HG03342 (cell line): ENCODE results near the gene CENPV.
"Not testable (repeated sequence)": the region's sequence is repeated elsewhere in the genome, so short reads cannot be mapped to it uniquely, and the experiment has no call there.

Source experiments
- ATAC-seq: cut with Tn5 transposase; IDR thresholded peaks from one replicate; pipeline ENCODE4 v1.9.1; 2021; ENCODE audit warnings: mild to moderate bottlenecking, moderate library complexity; ENCODE audit not compliant: unreplicated experiment

Gene CENPV

DNA sequence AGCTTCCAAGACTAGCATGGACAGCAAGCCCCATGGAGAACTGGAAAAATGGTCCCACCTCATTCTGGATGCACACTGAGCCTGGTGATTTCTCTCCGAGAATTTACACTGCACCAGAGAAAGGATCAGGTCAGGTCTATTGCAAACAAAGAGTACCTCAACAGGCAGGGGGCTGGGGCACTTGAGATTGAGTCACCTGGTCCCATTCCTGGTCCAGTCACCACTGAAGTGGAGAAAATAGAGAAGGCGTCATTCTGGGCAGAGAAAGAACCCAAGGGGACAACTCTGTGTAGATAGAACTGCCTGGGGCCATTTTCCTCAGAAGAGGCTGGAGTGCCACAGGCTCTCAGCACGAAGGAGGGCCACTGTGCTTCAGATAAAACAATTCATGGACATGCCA, 38.4 kb downstream of the CENPV start:
- no peak for ATAC-seq

DNA sequence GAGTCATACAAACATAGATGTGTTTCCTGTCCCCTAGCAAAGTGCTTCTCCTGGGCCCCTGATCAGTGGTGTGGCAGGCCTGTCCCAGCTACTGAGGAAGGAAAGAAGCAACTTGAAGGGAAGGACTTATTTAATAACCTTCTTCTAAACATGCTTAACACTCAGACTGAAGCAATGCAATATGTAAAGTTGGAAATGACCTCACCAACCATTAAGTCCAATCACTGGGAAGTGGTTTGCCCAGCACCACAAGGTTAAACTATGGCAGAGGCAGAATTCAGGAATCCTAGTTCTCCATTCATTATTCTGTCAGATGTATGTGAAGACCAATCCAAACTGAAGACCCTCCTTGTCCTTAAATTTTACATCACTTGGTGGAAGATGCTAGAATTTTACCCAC, 39.1 kb downstream of the CENPV start:
- ATAC-seq, result no peak

DNA sequence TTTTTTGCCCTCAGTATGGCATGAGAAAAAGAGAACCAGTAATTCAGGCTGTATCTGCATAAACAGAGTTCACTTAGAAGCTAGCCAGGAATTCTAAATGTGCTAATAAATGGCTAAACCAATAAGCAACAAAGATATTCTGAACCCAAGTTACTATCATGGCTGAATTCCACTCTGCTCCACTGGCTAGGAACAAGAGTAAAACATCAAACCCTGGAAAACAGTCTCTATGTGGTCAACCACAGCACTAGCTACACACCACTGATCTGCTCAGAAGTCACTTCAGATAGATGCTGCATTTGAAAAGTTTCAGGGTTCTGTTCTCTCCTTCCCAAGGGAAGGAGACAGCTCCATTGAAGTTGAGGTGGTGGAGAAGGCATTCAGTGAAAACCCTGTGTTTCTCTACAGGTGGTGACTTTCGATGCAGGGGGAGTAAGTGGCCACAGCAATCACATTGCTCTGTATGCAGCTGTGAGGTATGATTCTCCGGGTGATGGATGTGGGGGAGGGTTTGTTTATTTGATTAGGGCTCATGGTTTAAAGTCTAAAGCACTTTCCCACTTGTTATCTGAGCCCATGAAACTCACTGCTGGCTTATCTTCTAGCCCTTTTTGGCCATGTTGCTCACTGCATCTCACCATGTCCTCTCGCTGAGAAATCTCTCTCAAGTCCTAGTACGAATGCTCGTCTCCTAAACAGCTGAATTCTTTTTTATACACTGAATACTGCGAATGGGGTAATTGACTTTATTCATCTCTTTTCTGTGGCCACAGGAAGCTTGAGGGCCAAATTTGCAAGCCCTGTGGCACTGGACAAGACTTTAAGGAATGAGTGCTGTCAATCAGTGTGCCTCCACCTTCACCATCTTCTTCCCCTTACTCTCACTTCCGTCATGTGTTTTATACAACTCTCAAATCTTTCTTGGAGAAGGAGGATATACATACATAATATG, 39.9 kb downstream of the CENPV start:
- ATAC-seq, result no peak

DNA sequence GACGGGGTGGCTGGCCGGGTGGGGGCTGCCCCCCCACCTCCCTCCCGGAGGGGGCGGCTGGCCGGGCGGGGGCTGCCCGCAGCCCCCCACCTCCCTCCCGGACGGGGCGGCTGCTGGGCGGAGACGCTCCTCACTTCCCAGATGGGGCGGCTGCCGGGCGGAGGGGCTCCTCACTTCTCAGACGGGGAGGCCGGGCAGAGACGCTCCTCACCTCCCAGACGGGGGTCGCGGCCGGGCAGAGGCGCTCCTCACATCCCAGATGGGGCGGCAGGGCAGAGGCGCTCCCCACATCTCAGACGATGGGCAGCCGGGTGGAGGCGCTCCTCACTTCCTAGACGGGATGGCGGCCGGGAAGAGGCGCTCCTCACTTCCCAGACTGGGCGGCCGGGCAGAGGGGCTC, 41.2 kb downstream of the CENPV start:
- not testable (repeated sequence) for ATAC-seq

DNA sequence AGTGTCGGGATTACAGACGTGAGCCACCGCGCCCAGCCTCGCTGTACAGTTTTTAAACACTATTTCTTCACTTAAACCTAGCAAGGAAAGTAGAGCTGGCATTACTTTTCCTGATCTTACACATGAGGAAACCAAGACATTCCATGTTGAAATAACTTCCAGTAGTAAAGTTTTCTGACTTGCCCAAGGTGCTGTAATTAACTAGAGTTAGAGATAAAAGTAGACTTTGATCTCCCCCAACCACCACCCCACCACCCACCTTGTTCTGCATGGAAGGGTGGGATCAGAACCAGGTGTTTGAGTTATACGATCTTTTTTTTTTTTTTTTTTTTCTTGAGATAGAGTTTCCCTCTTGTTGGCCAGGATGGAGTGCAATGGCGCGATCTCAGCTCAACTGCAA, 47.1 kb downstream of the CENPV start:
- ATAC-seq, result no peak

DNA sequence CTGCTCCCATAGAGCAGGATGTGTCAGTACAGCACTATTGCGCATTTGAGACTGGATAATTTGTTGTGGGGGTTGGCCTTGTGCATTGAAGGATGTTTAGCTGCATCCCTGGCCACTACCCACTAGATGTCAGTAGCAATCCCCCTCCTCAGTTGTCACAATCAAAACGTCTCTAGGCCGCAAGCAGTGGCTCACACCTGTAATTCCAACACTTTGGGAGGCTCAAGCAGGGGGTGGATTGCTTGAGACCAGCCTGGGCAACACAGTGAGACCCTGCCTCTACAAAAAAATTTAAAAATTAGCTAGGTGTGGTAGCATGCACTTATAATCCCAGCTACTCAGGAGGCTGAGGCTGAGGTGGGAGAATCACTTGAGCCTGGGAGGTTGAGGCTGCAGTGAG, 48.4 kb downstream of the CENPV start:
- no peak for ATAC-seq

GRCh38 chr17:16302856-16303255, 50.4 kb downstream of the CENPV start:
- no peak for ATAC-seq

GRCh38 chr17:16301963-16302855, 51.1 kb downstream of the CENPV start:
- no peak for ATAC-seq

DNA sequence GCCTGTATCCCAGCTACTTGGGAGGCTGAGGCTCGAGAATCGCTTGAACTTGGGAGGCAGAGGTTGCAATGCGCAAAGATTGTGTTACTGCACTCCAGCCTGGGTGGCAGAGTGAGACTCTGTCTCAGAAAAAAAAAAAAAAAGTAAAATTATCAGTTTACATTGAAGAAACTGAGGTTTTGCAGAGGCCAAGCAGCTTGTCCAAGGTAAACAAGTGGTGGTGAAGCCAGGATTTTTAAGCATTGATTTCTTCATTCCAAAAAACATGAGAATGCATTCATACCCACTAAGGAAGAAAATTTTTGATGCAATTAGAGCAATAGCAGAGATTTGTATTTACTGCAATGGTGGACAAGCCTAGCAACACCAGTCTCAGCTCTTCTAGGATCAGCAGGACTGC, 52.7 kb downstream of the CENPV start:
- ATAC-seq, result no peak

- no peak for ATAC-seq
These were observed 55.1 kb downstream of the CENPV start for GRCh38 chr17:16298140-16298662.

GRCh38 chr17:16297367-16298139, 55.7 kb downstream of the CENPV start:
- no peak for ATAC-seq

DNA sequence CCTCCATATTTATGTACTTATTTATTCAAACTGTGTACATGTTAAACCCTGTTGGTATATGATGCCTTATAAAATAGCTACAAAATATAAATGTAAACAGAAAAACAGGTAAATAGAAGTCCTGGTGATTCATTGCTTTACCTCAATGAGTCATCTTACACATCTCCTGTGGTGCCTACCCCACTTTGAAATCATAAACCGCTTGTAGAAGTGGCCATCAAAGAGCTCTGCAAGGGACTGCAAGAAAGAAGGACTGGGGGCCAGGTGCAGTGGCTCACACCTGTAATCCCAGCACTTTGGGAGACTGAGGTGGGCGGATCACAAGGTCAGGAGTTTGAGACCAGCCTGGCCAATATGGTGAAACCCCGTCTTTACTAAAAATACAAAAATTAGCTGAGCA, 57.2 kb downstream of the CENPV start:
- not testable (repeated sequence) for ATAC-seq

- no peak for ATAC-seq
These were observed 58.7 kb downstream of the CENPV start for GRCh38 chr17:16294560-16294959.

DNA sequence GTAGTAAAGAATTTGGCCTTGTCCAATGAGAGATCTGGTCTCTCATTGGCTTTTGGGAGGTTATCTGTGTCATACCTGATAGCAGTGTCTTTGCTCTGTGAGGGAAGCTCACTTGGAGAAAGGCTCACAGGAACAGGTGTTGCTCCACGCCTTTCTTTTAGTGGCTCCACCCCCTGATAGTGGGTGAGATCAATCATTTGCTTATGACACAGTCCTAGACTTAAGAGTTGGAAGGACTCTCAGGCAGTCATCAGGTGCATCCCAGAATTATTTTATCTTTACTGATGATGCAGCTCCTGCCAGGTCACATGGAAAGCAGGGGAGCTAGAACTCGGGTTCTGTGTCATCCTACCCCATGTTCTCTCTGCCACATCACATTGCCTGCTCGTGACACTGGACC, 59.3 kb downstream of the CENPV start:
- ATAC-seq, result no peak
